K562 (cell line): ENCODE measurements around the gene TRMT2B.

Experiments used
- BHLHE40 ChIP-seq: IDR thresholded peaks from 2 replicates; pipeline ENCODE4 v1.6.1; 2011; ENCODE audit warnings: low read length, improper control_type of control experiment
- ESRRA ChIP-seq: fragments of 450-650 bp; IDR thresholded peaks from 2 replicates; pipeline ENCODE4 v1.6.1; 2014; ENCODE audit warnings: low read depth, mild to moderate bottlenecking, moderate library complexity, borderline replicate concordance
- POLR2AphosphoS5 ChIP-seq: IDR thresholded peaks from 2 replicates; pipeline ENCODE4 v1.6.1; 2011; ENCODE audit warnings: mild to moderate bottlenecking, low read depth, low read length, moderate library complexity; ENCODE audit not compliant: control insufficient read depth, insufficient read depth
- RFX1 ChIP-seq: fragments of 450-650 bp; IDR thresholded peaks from 2 replicates; pipeline ENCODE4 v1.6.1; 2016; ENCODE audit warnings: mild to moderate bottlenecking, moderate library complexity
- SIX5 ChIP-seq, 2 experiments: IDR thresholded peaks; 2 replicates each; pipeline ENCODE4 v1.6.1; 2011; ENCODE audit warnings: low read length in 2 of 2, borderline replicate concordance in 1 of 2, low read depth in 1 of 2, mild to moderate bottlenecking in 1 of 2, moderate library complexity in 1 of 2; ENCODE audit not compliant: insufficient read depth in 1 of 2
- TF ChIP-seq, protein P1 (sequence below), 3 experiments: IDR thresholded peaks in 2 of 3; conservative IDR thresholded peaks in 1 of 3; 2 replicates each; pipeline ENCODE4 v1.5.1; 2011 to 2012; ENCODE audit warnings: low read length in 3 of 3, mild to moderate bottlenecking in 3 of 3, control low read depth in 2 of 3, improper control_type of control experiment in 1 of 3, inconsistent platforms in 1 of 3, low read depth in 1 of 3, mixed read lengths in 1 of 3, moderate library complexity in 1 of 3; ENCODE audit not compliant: insufficient read depth in 2 of 3
- TF ChIP-seq, protein P2 (sequence below), 2 experiments: fragments of 450-650 bp in 1 of 2; sonication (generic) in 1 of 2; formaldehyde crosslinking in 1 of 2; IDR thresholded peaks in 1 of 2; conservative IDR thresholded peaks in 1 of 2; 2 replicates each; pipeline versions ENCODE4 v1.6.1 to v1.8.1; 2016 to 2023; ENCODE audit warnings: mild to moderate bottlenecking in 2 of 2, moderate library complexity in 2 of 2, inconsistent platforms in 1 of 2, missing genetic modification reagents in 1 of 2

DNA sequence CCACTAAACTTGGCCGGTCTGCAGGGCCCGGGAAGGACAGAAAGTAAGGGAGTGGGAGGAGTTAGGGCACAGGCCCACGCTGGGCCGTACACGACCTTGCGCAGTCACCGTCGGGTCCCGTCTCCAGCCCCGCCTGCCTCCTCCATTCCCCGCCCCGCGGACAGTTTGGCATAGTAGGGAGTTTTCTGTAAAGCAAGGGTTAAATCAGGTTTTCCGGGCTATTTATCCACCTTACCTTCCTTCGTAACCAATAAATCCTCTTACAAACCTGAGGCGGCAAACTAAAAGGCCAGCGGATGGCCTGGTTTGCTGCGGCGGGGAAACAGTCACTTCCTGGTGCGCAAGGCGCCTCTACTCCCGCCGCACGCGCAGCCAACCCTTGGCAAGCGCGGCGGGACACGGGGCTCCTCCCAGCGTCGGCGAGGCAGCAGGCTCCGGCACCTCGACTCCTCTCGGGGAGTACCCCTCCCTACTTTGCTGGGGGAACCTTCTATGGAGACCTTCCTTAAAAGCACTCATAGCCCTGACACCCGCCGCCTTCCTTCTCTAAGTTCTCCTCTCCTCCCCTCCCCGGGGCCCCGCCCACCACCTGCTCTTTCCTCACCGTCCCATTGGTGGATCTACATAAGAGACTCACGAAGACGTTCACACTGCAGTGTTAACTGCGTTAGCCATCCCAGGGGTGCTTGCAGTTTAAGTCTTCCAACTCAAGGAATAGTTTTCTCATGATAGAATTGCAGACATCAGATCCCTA, at the start of gene TRMT2B:
- TF ChIP-seq, protein P1, sequence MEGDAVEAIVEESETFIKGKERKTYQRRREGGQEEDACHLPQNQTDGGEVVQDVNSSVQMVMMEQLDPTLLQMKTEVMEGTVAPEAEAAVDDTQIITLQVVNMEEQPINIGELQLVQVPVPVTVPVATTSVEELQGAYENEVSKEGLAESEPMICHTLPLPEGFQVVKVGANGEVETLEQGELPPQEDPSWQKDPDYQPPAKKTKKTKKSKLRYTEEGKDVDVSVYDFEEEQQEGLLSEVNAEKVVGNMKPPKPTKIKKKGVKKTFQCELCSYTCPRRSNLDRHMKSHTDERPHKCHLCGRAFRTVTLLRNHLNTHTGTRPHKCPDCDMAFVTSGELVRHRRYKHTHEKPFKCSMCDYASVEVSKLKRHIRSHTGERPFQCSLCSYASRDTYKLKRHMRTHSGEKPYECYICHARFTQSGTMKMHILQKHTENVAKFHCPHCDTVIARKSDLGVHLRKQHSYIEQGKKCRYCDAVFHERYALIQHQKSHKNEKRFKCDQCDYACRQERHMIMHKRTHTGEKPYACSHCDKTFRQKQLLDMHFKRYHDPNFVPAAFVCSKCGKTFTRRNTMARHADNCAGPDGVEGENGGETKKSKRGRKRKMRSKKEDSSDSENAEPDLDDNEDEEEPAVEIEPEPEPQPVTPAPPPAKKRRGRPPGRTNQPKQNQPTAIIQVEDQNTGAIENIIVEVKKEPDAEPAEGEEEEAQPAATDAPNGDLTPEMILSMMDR (IDR thresholded peaks at IDR 0.05 in 2 of 3, conservative IDR thresholded peaks at IDR 0.05 in 1 of 3; ENCODE audit: insufficient read depth in 2 of 3, low read depth in 1 of 3, low read length in 3 of 3), result no peak
- TF ChIP-seq, protein P2, sequence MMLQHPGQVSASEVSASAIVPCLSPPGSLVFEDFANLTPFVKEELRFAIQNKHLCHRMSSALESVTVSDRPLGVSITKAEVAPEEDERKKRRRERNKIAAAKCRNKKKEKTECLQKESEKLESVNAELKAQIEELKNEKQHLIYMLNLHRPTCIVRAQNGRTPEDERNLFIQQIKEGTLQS (IDR thresholded peaks at IDR 0.05), result no peak
- TF ChIP-seq, protein P2 (CRISPR knock-in tag; conservative IDR thresholded peaks at IDR 0.05), result no peak
- TF ChIP-seq BHLHE40, result peak; percentile 45
- TF ChIP-seq ESRRA, result no peak
- TF ChIP-seq RFX1, result no peak
- TF ChIP-seq SIX5 (IDR thresholded peaks at IDR 0.05; ENCODE audit: borderline replicate concordance in 1 of 2, insufficient read depth in 1 of 2, low read depth in 1 of 2, low read length in 2 of 2), result no peak
- TF ChIP-seq POLR2AphosphoS5, result peak; percentile 40; the same call in 1 of the 2 replicates
